Stomach (tissue), 4 donors: ENCODE results near the gene PLA2G4B.

Experiments
- EP300 ChIP-seq: sonication (generic); formaldehyde crosslinking; IDR thresholded peaks from one replicate; pipeline ENCODE4 v1.6.1; 2017; ENCODE audit warnings: antibody characterized with exemption
- POLR2A ChIP-seq, 4 donors: fragments of 450-650 bp; IDR thresholded peaks; one replicate each; pipeline ENCODE4 v1.6.1; 2016; ENCODE audit warnings: antibody characterized with exemption in 4 of 4, control low read depth in 2 of 4, mild to moderate bottlenecking in 1 of 4, moderate library complexity in 1 of 4
- TF ChIP-seq, protein P1 (sequence below), 7 experiments: fragments of 450-650 bp in 4 of 7; fragments of 200-600 bp in 3 of 7; sonication (generic) in 3 of 7; IDR thresholded peaks; one replicate each; pipeline ENCODE4 v1.5.1; 2016 to 2019; ENCODE audit warnings: antibody characterized with exemption in 7 of 7, control low read depth in 2 of 7, mild to moderate bottlenecking in 1 of 7

DNA sequence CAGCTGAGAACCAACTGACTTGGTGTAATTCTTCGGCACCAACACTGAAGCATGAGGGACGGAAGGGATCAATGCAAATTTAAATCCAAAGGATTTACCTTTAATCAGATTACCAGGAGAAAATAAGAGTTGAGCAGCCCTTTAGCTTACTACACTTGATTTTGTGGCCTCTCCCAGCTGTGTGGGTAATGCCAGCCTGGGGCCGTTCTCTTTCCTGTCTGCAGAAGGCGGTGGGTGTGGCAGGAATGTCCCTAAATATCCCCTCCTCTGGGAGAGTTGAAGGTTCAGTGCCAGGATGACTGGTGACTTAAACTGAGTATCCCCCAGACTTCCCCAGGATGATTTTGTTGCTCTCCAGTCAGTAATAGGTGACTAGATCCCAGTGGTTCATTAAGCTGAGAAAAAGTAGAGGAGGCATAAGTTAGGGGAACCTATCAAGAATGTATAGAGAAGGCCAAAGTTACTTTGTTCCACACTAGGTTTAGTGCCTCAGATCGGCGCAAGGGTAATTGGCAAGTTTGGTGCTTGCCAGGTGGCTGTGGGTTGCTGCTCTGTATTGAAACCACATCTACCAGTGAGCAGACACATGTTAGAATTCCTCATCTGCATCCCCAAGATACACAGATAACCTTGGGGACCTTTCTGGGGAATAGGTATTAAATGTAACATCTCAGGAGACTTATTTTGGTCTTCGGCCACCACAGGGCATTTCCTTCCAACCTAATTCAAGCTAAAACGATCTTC lies 41.3 kb upstream of the PLA2G4B start:
- TF ChIP-seq, protein P1, sequence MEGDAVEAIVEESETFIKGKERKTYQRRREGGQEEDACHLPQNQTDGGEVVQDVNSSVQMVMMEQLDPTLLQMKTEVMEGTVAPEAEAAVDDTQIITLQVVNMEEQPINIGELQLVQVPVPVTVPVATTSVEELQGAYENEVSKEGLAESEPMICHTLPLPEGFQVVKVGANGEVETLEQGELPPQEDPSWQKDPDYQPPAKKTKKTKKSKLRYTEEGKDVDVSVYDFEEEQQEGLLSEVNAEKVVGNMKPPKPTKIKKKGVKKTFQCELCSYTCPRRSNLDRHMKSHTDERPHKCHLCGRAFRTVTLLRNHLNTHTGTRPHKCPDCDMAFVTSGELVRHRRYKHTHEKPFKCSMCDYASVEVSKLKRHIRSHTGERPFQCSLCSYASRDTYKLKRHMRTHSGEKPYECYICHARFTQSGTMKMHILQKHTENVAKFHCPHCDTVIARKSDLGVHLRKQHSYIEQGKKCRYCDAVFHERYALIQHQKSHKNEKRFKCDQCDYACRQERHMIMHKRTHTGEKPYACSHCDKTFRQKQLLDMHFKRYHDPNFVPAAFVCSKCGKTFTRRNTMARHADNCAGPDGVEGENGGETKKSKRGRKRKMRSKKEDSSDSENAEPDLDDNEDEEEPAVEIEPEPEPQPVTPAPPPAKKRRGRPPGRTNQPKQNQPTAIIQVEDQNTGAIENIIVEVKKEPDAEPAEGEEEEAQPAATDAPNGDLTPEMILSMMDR (IDR thresholded peaks at IDR 0.05): no peak
- TF ChIP-seq POLR2A (IDR thresholded peaks at IDR 0.05) (no peak), EP300 (no peak)
